ENCODE measurements around the gene KCNJ5.

Gene KCNJ5

DNA sequence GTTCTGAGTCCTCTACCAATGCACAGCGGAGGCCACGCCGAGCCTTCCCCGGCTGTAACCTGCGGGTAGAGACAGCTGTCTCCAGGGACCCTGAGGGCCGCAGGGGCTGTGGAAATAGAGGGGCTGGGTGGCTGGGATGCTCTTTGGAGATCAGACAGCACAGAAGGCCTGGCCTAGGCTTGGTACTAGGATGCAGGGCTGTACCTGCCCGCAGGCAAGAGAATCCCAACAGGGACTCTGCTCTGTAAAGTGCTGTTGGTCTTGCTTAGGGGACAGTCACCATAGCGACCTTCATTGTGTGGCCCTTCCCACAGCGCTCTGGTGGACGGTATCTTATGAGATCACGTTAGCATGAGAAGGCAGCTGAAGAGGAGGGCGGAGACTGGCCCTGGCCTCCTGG is 11.3 kb upstream of the KCNJ5 start:
- peak overlapping the region; percentile 78; the same call in 1 of the 2 replicates for H3K27ac ChIP-seq
- TF ChIP-seq, protein P1, sequence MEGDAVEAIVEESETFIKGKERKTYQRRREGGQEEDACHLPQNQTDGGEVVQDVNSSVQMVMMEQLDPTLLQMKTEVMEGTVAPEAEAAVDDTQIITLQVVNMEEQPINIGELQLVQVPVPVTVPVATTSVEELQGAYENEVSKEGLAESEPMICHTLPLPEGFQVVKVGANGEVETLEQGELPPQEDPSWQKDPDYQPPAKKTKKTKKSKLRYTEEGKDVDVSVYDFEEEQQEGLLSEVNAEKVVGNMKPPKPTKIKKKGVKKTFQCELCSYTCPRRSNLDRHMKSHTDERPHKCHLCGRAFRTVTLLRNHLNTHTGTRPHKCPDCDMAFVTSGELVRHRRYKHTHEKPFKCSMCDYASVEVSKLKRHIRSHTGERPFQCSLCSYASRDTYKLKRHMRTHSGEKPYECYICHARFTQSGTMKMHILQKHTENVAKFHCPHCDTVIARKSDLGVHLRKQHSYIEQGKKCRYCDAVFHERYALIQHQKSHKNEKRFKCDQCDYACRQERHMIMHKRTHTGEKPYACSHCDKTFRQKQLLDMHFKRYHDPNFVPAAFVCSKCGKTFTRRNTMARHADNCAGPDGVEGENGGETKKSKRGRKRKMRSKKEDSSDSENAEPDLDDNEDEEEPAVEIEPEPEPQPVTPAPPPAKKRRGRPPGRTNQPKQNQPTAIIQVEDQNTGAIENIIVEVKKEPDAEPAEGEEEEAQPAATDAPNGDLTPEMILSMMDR (conservative IDR thresholded peaks at IDR 0.05) = no peak
- TF ChIP-seq ZFX (IDR thresholded peaks at IDR 0.05) = no peak

DNA sequence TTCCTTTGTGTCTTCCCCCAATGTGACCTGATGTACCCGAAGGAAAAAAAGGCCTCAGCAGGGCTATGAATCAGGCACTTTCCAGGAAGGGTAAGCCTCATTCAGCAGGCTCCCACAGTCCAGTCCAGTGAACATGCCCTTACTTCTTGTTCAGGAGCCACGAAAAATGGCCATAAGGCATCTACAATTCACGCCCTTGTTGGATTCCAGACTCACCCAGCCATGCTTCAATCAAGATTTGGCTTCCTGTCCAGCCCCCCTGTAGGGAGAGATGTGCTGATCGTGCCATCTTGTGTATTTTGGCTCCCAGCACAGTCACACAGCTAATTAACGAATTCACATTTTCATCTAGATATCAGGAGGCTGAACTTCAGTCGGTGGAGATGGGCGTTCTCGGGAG is 9.9 kb upstream of the KCNJ5 start:
- peak overlapping the region; percentile 78 for H3K27ac ChIP-seq
- no peak for TF ChIP-seq ZFX (IDR thresholded peaks at IDR 0.05)
- TF ChIP-seq, protein P1 (conservative IDR thresholded peaks at IDR 0.05) = no peak; the same call in 1 of the 2 replicates

DNA sequence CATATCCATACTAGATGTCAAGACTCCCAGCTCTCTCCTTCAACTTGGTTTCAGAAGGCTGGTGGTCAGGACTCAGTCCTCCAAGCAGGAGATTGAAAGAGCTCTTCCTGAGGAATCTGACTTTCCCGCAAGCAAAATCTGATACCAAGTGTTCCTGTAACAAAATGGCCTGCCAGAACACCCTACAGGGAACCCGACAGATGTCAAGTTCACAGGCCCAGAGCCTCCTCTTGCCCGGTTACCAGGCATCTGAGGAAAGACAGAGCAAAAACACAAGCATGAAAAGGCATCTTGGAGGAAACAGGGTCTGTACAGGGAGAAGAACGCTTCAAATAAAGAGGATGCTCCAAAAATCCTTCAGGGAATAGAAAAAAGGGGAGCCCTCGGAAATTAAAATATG is 8.7 kb upstream of the KCNJ5 start:
- TF ChIP-seq, protein P1 (conservative IDR thresholded peaks at IDR 0.05) = no peak
- TF ChIP-seq ZFX (IDR thresholded peaks at IDR 0.05) = no peak
- no peak overlapping the region; the same call in 1 of the 2 replicates for H3K27ac ChIP-seq

DNA sequence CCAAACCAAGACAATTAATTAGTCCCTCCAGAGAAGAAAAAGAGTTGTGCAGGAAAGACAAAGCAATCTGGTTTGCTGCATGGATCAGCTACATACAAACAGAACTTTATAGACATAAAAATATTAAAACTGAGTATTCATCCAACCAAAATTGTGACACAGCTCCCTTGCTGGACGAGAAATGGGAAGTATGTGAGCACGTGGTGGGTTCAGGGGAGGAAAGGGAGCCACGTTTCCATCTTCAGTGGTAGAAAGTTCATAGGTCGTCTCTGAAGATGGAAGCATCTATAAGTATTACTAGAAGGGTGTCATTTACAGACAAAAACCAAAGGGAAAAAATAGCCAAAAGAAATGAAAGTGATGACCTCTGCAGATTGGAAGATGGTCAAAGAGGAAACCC is 7.1 kb upstream of the KCNJ5 start:
- TF ChIP-seq ZFX (IDR thresholded peaks at IDR 0.05) = no peak
- TF ChIP-seq, protein P1 (conservative IDR thresholded peaks at IDR 0.05) = no peak
- no peak overlapping the region for H3K27ac ChIP-seq

DNA sequence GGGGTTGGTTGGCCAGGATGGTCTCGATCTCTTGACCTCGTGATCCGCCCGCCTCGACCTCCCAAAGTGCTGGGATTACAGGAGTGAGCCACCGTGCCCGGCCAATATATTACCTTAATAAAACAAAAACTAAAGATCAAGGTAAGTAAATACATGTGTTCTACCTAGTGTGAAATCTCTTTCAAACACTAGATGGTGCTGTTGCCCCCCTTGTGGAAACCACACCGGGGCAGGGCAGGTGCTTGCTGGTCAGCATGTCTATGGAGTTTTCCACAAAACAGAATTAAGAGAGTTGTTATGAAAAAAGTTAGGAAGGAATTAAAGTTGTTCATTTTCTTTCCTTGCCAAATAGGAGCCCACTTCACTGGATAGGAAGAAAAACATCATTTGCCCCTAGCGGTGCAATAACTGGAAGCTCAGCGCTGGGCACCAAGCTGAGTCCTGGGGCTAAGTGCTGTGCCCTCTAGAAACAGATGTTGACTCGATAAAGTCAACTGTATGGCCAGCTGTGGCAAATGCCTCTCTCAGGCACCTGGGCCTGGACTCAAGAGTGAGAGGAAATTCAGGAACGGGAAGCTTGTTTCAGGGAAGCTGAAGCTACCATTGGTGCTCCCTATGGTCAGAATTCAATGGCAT is 6.3 kb upstream of the KCNJ5 start:
- no peak overlapping the region for H3K27ac ChIP-seq
- TF ChIP-seq ZFX (IDR thresholded peaks at IDR 0.05) = no peak
- TF ChIP-seq, protein P1 (conservative IDR thresholded peaks at IDR 0.05) = peak; percentile 91

DNA sequence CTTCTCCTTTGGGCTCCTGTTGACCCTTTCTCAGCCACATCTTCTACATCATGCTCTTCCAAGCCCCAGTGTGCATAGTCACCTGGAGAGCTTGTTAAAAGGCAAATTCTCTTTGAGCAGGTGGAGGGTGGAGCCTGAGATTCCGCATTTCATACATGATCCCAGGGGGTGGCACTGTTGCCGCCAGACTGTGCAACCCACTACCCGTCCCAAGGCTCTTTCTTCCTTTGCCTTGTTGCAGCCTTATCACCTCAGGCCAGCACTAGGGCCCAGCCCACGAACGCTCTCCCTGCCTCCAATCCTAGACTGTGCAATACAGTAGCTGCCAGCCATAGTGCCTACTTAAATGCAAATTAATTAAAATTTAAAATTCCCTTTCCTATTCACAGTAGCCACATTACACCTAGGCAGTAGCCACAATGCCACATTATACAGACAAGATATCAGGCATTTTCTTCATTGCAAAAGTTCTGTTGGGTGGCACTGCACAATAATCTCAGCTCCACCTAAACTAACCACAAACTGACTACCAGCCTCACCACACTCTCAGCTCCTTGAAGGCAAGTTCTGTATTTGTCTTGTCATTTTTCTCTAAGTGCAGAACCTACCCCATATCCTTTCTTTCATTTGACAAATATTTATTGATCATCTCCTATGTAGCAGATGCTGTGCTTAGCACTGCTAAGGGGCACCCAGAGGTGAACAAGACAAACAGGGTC is 4.6 kb upstream of the KCNJ5 start:
- H3K27ac ChIP-seq = no peak overlapping the region
- TF ChIP-seq, protein P1 (conservative IDR thresholded peaks at IDR 0.05) = peak; percentile 66
- no peak for TF ChIP-seq ZFX (IDR thresholded peaks at IDR 0.05)

Measured in C4-2B (cell line).